AG04449 (cell line): ENCODE data around the gene PCNA.

Experiments
- CTCF ChIA-PET: fragments of 350-600 bp; formaldehyde crosslinking; extraction: SDS; loops from one replicate; lab custom pipeline; 2021; ENCODE audit warnings: antibody characterized with exemption; lab: Yijun Ruan, JAX
- POLR2A ChIA-PET: fragments of 400-600, 350-600 bp; formaldehyde crosslinking; extraction: SDS; loops from one replicate; lab custom pipeline; 2020; ENCODE audit warnings: antibody characterized with exemption, inconsistent platforms; lab: Yijun Ruan, JAX
- DNase-seq: peaks from one replicate; pipeline ENCODE4 v3.0.0-alpha.2; 2010; ENCODE audit warnings: low read depth, low spot score
- H3K4me3 ChIP-seq: 2 replicates; pipeline ENCODE4 v1.5.1; 2011; ENCODE audit warnings: low read depth, mild to moderate bottlenecking, control low read depth, low read length
- CTCF ChIP-seq: IDR thresholded peaks from one replicate; pipeline ENCODE4 v1.5.1; 2011; ENCODE audit warnings: mild to moderate bottlenecking, moderate library complexity, low read length, control low read depth, inconsistent platforms; ENCODE audit not compliant: insufficient read depth; ENCODE audit errors: missing control alignments

Gene PCNA

GRCh38 chr20:5159928-5160327, 40.2 kb upstream of the PCNA start:
- CTCF ChIA-PET: no interaction called here
- POLR2A ChIA-PET: no interaction called here
- DNase-seq: no peak
- no peak for TF ChIP-seq CTCF
- no peak overlapping the region for H3K4me3 ChIP-seq

- no peak for DNase-seq
- TF ChIP-seq CTCF: no peak
- ChIA-PET POLR2A (no interaction called here), CTCF (interaction anchor here (1.1 to 3.6 kb wide), 7 partner anchors 12 to 48 kb away, joined by 4 to 25 read pairs (median 10); partner anchors contain the start of gene CDS2)
- H3K4me3 ChIP-seq: no peak overlapping the region
Observed at GRCh38 chr20:5156675-5157448, 37.1 kb upstream of the PCNA start.

GRCh38 chr20:5155404-5155803, 35.6 kb upstream of the PCNA start:
- no peak for DNase-seq
- TF ChIP-seq CTCF: no peak
- POLR2A ChIA-PET: no interaction called here
- CTCF ChIA-PET: interaction anchor here (0.6 to 3.6 kb wide), 5 partner anchors 11 to 50 kb away, joined by 3 to 25 read pairs (median 9); partner anchors contain the start of gene CDS2
- no peak overlapping the region for H3K4me3 ChIP-seq

GRCh38 chr20:5154543-5154925, 34.8 kb upstream of the PCNA start:
- ChIA-PET CTCF (interaction anchor here (1.1 to 3.5 kb wide), 4 partner anchors 28 to 68 kb away, joined by 4 to 25 read pairs (median 7); partner anchors contain the start of gene CDS2), POLR2A (no interaction called here)
- TF ChIP-seq CTCF: no peak
- H3K4me3 ChIP-seq: no peak overlapping the region
- no peak for DNase-seq

- CTCF ChIA-PET: interaction anchor here (0.7 to 3.5 kb wide), 5 partner anchors 10 to 69 kb away, joined by 3 to 25 read pairs (median 4); partner anchors contain the start of gene CDS2
- DNase-seq: no peak
- POLR2A ChIA-PET: no interaction called here
- TF ChIP-seq CTCF: no peak
- no peak overlapping the region for H3K4me3 ChIP-seq
Observed at GRCh38 chr20:5153612-5154542, 34.1 kb upstream of the PCNA start.

- no peak for DNase-seq
- POLR2A ChIA-PET: no interaction called here
- no peak overlapping the region for H3K4me3 ChIP-seq
- no peak for TF ChIP-seq CTCF
- CTCF ChIA-PET: interaction anchor here (0.7 to 3.5 kb wide), 4 partner anchors 11 to 70 kb away, joined by 3 to 25 read pairs (median 4); no protein-coding TSS in a partner anchor
Observed at GRCh38 chr20:5153152-5153467, 33.4 kb upstream of the PCNA start.
